K562 (cell line): Measurements from ENCODE around the gene EMILIN1. TPM values are rescaled to one million over a fixed set of nuclear protein-coding genes. Genes with fewer than 3 reads are reported as not detected.
A peak's percentile ranks its signal among the peaks of the same experiment; 100 is the strongest.

Experiments used
- ATAC-seq: fragments of 200-7000 bp; cut with Tn5 transposase; 3 replicates; pipeline ENCODE4 v1.9.1; 2020; ENCODE audit warnings: moderate library complexity
- BruUV-seq: library from RNA; stranded (reverse); fragments of 400-500 nt; replicated peaks from 2 replicates; lab custom pipeline; 2021; lab: Mats Ljungman, UMichigan
- CTCF ChIA-PET: fragments of 300-600 bp; formaldehyde crosslinking; extraction: SDS; loops from one replicate; lab custom pipeline; 2021; ENCODE audit warnings: low intra/inter-chr PET ratio; lab: Yijun Ruan, JAX
- POLR2A ChIA-PET: fragments of 300-600, 350-650 bp; sonication (Branson Sonifier 250); formaldehyde crosslinking; extraction: SDS; loops from one replicate; lab custom pipeline; 2021; ENCODE audit warnings: antibody characterized with exemption, inconsistent platforms; lab: Yijun Ruan, JAX
- DNase-seq, 4 experiments: peaks; one replicate each; pipeline versions ENCODE4 v3.0.0 to v3.0.0-alpha.2; 2011 to 2018; ENCODE audit warnings: low spot score in 3 of 4, mixed read lengths in 3 of 4; ENCODE audit errors: extremely low read depth in 1 of 4
- FAIRE-seq: peaks from 2 replicates; lab custom pipeline; 2011; peaks lifted over from hg19 to GRCh38; lab: Jason Lieb, UNC
- H2AFZ ChIP-seq: 2 replicates; pipeline ENCODE4 v1.6.0; 2011; ENCODE audit warnings: low read depth, low read length, control low read depth, inconsistent platforms
- H3K27ac ChIP-seq: fragments of 200-600 bp; 3 replicates; pipeline ENCODE4 v1.8.0; 2011; ENCODE audit warnings: low read depth, mild to moderate bottlenecking, control low read depth, inconsistent platforms, low read length, moderate library complexity, mixed read lengths; ENCODE audit errors: extremely low read depth
- H3K27me3 ChIP-seq, 2 experiments: fragments of 300-600 bp in 1 of 2; 2 replicates in 1 of 2; 3 replicates in 1 of 2; pipeline versions ENCODE4 v1.6.0 to v1.8.0; 2011; ENCODE audit warnings: inconsistent platforms in 2 of 2, low read length in 2 of 2, mild to moderate bottlenecking in 1 of 2, mixed read lengths in 1 of 2, moderate library complexity in 1 of 2; ENCODE audit not compliant: control insufficient read depth in 2 of 2, insufficient read depth in 2 of 2
- H3K36me3 ChIP-seq: fragments of 300-600 bp; 3 replicates; pipeline ENCODE4 v1.8.0; 2011; ENCODE audit warnings: mild to moderate bottlenecking, low read length, inconsistent platforms; ENCODE audit not compliant: control insufficient read depth, insufficient read depth
- H3K4me1 ChIP-seq, 2 experiments: fragments of 200-600 bp in 1 of 2; replicated peaks in 1 of 2; 2 replicates in 1 of 2; 3 replicates in 1 of 2; pipeline versions ENCODE4 v1.5.1 to v1.8.0; 2011; ENCODE audit warnings: inconsistent platforms in 2 of 2, low read length in 2 of 2, mild to moderate bottlenecking in 1 of 2, mixed read lengths in 1 of 2, moderate library complexity in 1 of 2; ENCODE audit not compliant: control insufficient read depth in 2 of 2, insufficient read depth in 2 of 2
- H3K4me2 ChIP-seq: 2 replicates; pipeline ENCODE4 v1.6.1; 2011; ENCODE audit warnings: low read length, control low read depth, inconsistent platforms, mixed read lengths; ENCODE audit not compliant: insufficient read depth
- H3K4me3 ChIP-seq: fragments of 200-600 bp; sonication (generic), shearing (Covaris generic); 2 replicates; pipeline ENCODE4 v1.5.1; 2016; ENCODE audit warnings: control low read depth, inconsistent platforms
- H3K79me2 ChIP-seq: fragments of 200-600 bp; 3 replicates; pipeline ENCODE4 v1.8.0; 2011; ENCODE audit warnings: low read length, inconsistent platforms; ENCODE audit not compliant: control insufficient read depth, insufficient read depth
- H3K9ac ChIP-seq, 2 experiments: 2 replicates each; pipeline versions ENCODE4 v1.6.0 to v1.6.1; 2011; ENCODE audit warnings: low read depth in 2 of 2, low read length in 2 of 2, control low read depth in 1 of 2, inconsistent platforms in 1 of 2, mild to moderate bottlenecking in 1 of 2, mixed read lengths in 1 of 2; ENCODE audit not compliant: insufficient read depth in 1 of 2
- H3K9me1 ChIP-seq: one replicate; pipeline ENCODE4 v1.6.0; 2011; ENCODE audit warnings: inconsistent platforms, mild to moderate bottlenecking, low read length, moderate library complexity; ENCODE audit not compliant: control insufficient read depth, insufficient read depth
- H3K9me3 ChIP-seq: replicated peaks from 2 replicates; pipeline ENCODE4 v1.5.1; 2011; ENCODE audit warnings: low read depth, low read length, inconsistent platforms; ENCODE audit not compliant: control insufficient read depth, insufficient read depth
- H4K20me1 ChIP-seq: replicated peaks from 2 replicates; pipeline ENCODE4 v1.6.1; 2011; ENCODE audit warnings: low read length, inconsistent platforms, mixed read lengths; ENCODE audit not compliant: control insufficient read depth, insufficient read depth
- ATF7 ChIP-seq: fragments of 450-650 bp; IDR thresholded peaks from 2 replicates; pipeline ENCODE4 v1.7.1; 2014; ENCODE audit warnings: mild to moderate bottlenecking, moderate library complexity
- CCNT2 ChIP-seq: IDR thresholded peaks from 2 replicates; pipeline ENCODE4 v1.6.1; 2011; ENCODE audit warnings: borderline replicate concordance, low read depth, mild to moderate bottlenecking, moderate library complexity, mixed read lengths, low read length; ENCODE audit not compliant: insufficient read length; ENCODE audit errors: extremely low read depth
- CHCHD3 ChIP-seq: fragments of 250-450 bp; sonication (Bioruptor Pico); IDR thresholded peaks from 2 replicates; pipeline ENCODE4 v2.1.2; 2022; ENCODE audit warnings: mild to moderate bottlenecking
- CXXC5 ChIP-seq: fragments of 250-450 bp; sonication (Bioruptor Pico); IDR thresholded peaks from 2 replicates; pipeline ENCODE4 v1.8.0; 2022; ENCODE audit warnings: inconsistent platforms, mild to moderate bottlenecking, moderate library complexity
- GABPB1 ChIP-seq: sonication (generic); formaldehyde crosslinking; IDR thresholded peaks from 2 replicates; pipeline ENCODE4 v1.8.0; 2022; ENCODE audit warnings: mild to moderate bottlenecking, missing genetic modification reagents
- HCFC1 ChIP-seq: IDR thresholded peaks from 2 replicates; pipeline ENCODE4 v1.6.1; 2012; ENCODE audit warnings: low read depth, low read length, improper control_type of control experiment
- MBD2 ChIP-seq: sonication (generic); IDR thresholded peaks from 2 replicates; pipeline ENCODE4 v1.6.1; 2016; ENCODE audit warnings: low read depth, borderline replicate concordance
- MYC ChIP-seq, 2 experiments: fragments of 250-450 bp in 1 of 2; sonication (Bioruptor Pico) in 1 of 2; IDR thresholded peaks; 2 replicates each; pipeline versions ENCODE4 v1.5.1 to v1.6.1; 2012 to 2021; ENCODE audit warnings: low read depth in 2 of 2, borderline replicate concordance in 1 of 2, improper control_type of control experiment in 1 of 2, low read length in 1 of 2, mild to moderate bottlenecking in 1 of 2, moderate library complexity in 1 of 2
- POU5F1 ChIP-seq: fragments of 150-350 bp; IDR thresholded peaks from 2 replicates; pipeline ENCODE4 v1.6.1; 2014; ENCODE audit warnings: borderline replicate concordance, low read length, low read depth, mild to moderate bottlenecking; ENCODE audit not compliant: partially characterized antibody
- SIX5 ChIP-seq, 2 experiments: IDR thresholded peaks; 2 replicates each; pipeline ENCODE4 v1.6.1; 2011; ENCODE audit warnings: low read length in 2 of 2, borderline replicate concordance in 1 of 2, low read depth in 1 of 2, mild to moderate bottlenecking in 1 of 2, moderate library complexity in 1 of 2; ENCODE audit not compliant: insufficient read depth in 1 of 2
- SREBF2 ChIP-seq: sonication (generic); formaldehyde crosslinking; IDR thresholded peaks from 2 replicates; pipeline ENCODE4 v1.4.0; 2020; ENCODE audit warnings: mild to moderate bottlenecking, missing genetic modification reagents
- whole genome bisulfite sequencing: fragments of 100-300 bp; shearing (Covaris generic); methylation state at CpG from one replicate; pipeline ENCODE4 v1.1.6; 2016; ENCODE audit warnings: low coverage, mixed read lengths; ENCODE audit not compliant: insufficient coverage; ENCODE audit errors: missing lambda C conversion rate; 5-methylcytosine and 5-hydroxymethylcytosine counted together
- in situ Hi-C: fragments of 300-500 bp; cut with MboI; formaldehyde crosslinking; loops from 4 replicates; pipeline ENCODE4 v1.15.0; 2018; ENCODE audit warnings: inconsistent platforms, mixed read lengths
- intact Hi-C: fragments of 100-400 bp; cut with micrococcal nuclease; formaldehyde crosslinking; loops from 2 replicates; pipeline ENCODE4 v1.14.2; 2022
- polyA plus RNA-seq, 8 experiments: library from polyadenylated mRNA; depleted of rRNA in 4 of 8; stranded (reverse) in 5 of 8; unstranded in 3 of 8; fragments of >200 nt; fragmentation: Nextera tagmentation in 2 of 8; fragmentation: Illumina TruSeq in 1 of 8; extraction: Ambion mirVana in 2 of 8; extraction: Trizol in 1 of 8; gene quantifications; 2 replicates each; pipeline versions ENCODE4 v1.2.1 to v1.2.3, GENCODE V29; 2011 to 2014; ENCODE audit warnings: inconsistent platforms in 1 of 8, missing spikeins in 1 of 8
- total RNA-seq, 7 experiments: library from RNA; depleted of rRNA in 6 of 7; stranded (reverse); fragments of >200 nt in 6 of 7; fragmentation: Illumina TruSeq in 2 of 7; extraction: Trizol in 2 of 7; gene quantifications; 2 replicates each; pipeline versions ENCODE4 v1.2.1 to v1.2.3, GENCODE V29; 2011 to 2021; ENCODE audit warnings: low replicate concordance in 1 of 7
- TF ChIP-seq, protein P1 (sequence below), 2 experiments: fragments of 200-800 bp in 1 of 2; sonication (Bioruptor generic) in 1 of 2; sonication (generic) in 1 of 2; formaldehyde crosslinking in 1 of 2; IDR thresholded peaks in 1 of 2; conservative IDR thresholded peaks in 1 of 2; 2 replicates each; pipeline versions ENCODE4 v1.5.0 to v1.6.1; 2016 to 2020; ENCODE audit warnings: missing compliant biosample characterization in 1 of 2, missing genetic modification characterization in 1 of 2, missing genetic modification reagents in 1 of 2
- TF ChIP-seq, protein P2 (sequence below), 2 experiments: fragments of 450-650 bp; conservative IDR thresholded peaks; 2 replicates each; pipeline ENCODE4 v1.6.1; 2017; ENCODE audit warnings: mild to moderate bottlenecking in 2 of 2, moderate library complexity in 2 of 2

EMILIN1 gene
- total and polyA plus RNA-seq, 9 of the 15 experiments (the other 6 are each of a cell fraction or from before 2014, with no cell fraction given), result 0.04 to 2.7 (median 0.54) TPM; not detected in 2

DNA sequence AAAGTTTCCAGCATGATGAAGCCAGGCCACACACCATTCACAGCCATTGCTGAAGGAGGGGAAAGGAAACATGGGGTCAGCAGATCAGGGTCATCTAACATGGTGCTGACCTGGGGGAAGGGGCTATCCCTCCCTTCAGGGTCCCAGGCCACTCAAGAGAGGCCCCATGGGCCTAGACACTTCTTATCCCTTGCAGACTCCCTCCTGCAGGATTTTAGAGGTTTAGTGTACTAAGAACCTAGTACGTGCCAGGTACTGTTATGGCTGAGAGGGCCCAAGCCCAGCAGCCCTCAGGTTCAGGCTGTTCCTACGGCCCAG is 17.0 kb downstream of the EMILIN1 start (continued):
- no peak for TF ChIP-seq SREBF2 (CRISPR knock-in tag)
- no peak for TF ChIP-seq GABPB1 (CRISPR knock-in tag)
- TF ChIP-seq CHCHD3, result no peak

DNA sequence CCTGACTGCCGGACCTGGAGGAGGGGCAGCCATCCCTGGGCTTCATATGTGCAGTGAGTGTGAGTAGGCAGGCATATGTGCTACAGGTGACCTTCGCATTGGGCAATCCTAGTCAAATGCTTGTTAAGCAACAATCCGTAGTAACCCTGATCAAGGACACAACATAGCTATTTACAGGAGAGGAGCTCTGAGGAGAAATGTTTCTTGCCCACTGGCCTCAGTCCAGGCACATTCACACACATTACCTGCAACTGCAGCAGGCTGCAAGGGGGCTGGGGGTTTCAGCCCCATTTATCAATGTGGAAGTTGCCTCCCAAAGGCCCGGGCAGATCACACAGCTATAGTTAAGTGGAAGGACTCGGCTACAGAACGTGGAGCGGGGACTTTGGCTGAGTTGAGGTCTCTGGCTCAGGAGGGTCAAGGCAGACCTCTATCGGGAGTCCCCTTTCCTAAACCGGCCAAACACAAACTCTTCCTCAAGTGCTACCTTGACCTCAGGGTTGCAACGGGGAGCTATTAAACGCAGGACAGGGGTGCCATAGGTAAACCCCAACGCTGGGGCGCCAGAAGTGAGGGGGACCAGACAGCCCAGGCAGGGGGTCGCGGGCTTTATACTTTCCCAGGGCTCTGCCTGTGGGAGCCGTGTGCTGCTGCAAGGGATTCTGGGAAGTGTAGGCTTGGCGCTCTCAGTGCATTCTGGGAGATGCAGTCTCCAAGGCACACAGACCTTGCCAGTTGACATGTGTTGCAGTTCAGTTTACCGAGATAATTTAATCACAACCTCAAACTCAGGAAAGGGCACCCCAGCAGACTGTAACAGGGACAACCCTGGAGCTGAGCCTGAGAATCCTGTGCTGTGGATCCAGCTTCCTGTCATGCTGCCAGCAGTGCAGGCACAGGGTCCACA is 17.6 kb downstream of the EMILIN1 start:
- peak overlapping the region; percentile 27 to 74; a peak in 1 of 4 replicates for H3K9ac ChIP-seq
- no peaks in the 10 kb centered on the region; the same call in 2 of the 3 replicates for H3K36me3 ChIP-seq
- H3K4me1 ChIP-seq, result peaks cover 38 to 49% of the 10 kb centered on the region in 2 experiments
- no TSS peak for BruUV-seq
- intact Hi-C loops (loop anchor here (5.0 kb wide), 2 partner anchors 116 to 206 kb away; partner anchors contain the start of genes ATRAID and SLC5A6), in situ Hi-C loops (loop anchor here (5.0 kb wide), 2 partner anchors 96 to 186 kb away; partner anchors contain the start of gene TRIM54)
- ChIA-PET POLR2A (interaction anchor here (0.5 to 1.6 kb wide), 3 partner anchors 9 to 587 kb away, joined by 3 to 5 read pairs (median 4); partner anchors contain the start of gene KHK), CTCF (interaction anchor here (0.5 kb wide), 1 partner anchor 588 kb away, joined by 3 read pairs; no protein-coding TSS in a partner anchor)
- H3K27ac ChIP-seq, result peak overlapping the region; percentile 57
- H3K9me1 ChIP-seq, result no peaks in the 10 kb centered on the region
- DNase-seq (peak; percentile 69 to 80 (median 74)), FAIRE-seq (peak; percentile 96), ATAC-seq (peak; percentile 90)
- H3K4me3 ChIP-seq, result no peak overlapping the region
- H3K27me3 ChIP-seq, result no peaks in the 10 kb centered on the region
- H3K9me3 ChIP-seq, result no peaks in the 10 kb centered on the region
- no peaks in the 10 kb centered on the region for H4K20me1 ChIP-seq
- peak overlapping the region; percentile 54 for H3K4me2 ChIP-seq
- WGBS, result 32% methylated on average over 18 of the region's 18 CpGs
- peaks cover 3% of the 10 kb centered on the region; the same call in 2 of the 3 replicates for H3K79me2 ChIP-seq
- peak overlapping the region; percentile 87 for H2AFZ ChIP-seq
- no peak for TF ChIP-seq POU5F1
- peak; percentile 26; the same call in 1 of the 2 replicates for TF ChIP-seq MBD2
- peak; percentile 94 for TF ChIP-seq HCFC1
- peak; percentile 61; the same call in 1 of the 2 replicates for TF ChIP-seq MYC (IDR thresholded peaks at IDR 0.05; ENCODE audit: low read depth, low read length)
- TF ChIP-seq MYC (CRISPR knock-in tag; IDR thresholded peaks at IDR 0.05; ENCODE audit: borderline replicate concordance, low read depth), result no peak
- no peak for TF ChIP-seq CCNT2
- TF ChIP-seq SIX5 (IDR thresholded peaks at IDR 0.05; ENCODE audit: borderline replicate concordance in 1 of 2, insufficient read depth in 1 of 2, low read depth in 1 of 2, low read length in 2 of 2), result peak; percentile 83 to 88
- TF ChIP-seq, protein P1, sequence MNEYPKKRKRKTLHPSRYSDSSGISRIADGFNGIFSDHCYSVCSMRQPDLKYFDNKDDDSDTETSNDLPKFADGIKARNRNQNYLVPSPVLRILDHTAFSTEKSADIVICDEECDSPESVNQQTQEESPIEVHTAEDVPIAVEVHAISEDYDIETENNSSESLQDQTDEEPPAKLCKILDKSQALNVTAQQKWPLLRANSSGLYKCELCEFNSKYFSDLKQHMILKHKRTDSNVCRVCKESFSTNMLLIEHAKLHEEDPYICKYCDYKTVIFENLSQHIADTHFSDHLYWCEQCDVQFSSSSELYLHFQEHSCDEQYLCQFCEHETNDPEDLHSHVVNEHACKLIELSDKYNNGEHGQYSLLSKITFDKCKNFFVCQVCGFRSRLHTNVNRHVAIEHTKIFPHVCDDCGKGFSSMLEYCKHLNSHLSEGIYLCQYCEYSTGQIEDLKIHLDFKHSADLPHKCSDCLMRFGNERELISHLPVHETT (CRISPR knock-in tag; conservative IDR thresholded peaks at IDR 0.05 in 1 of 2, IDR thresholded peaks at IDR 0.05 in 1 of 2), result 0 out of 4 replicates have a peak, but pooled peaks of 1 of the 2 experiments have one; percentile 26
- TF ChIP-seq, protein P2, sequence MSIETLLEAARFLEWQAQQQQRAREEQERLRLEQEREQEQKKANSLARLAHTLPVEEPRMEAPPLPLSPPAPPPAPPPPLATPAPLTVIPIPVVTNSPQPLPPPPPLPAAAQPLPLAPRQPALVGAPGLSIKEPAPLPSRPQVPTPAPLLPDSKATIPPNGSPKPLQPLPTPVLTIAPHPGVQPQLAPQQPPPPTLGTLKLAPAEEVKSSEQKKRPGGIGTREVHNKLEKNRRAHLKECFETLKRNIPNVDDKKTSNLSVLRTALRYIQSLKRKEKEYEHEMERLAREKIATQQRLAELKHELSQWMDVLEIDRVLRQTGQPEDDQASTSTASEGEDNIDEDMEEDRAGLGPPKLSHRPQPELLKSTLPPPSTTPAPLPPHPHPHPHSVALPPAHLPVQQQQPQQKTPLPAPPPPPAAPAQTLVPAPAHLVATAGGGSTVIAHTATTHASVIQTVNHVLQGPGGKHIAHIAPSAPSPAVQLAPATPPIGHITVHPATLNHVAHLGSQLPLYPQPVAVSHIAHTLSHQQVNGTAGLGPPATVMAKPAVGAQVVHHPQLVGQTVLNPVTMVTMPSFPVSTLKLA (conservative IDR thresholded peaks at IDR 0.05), result 0 out of 4 replicates have a peak, but pooled peaks of 1 of the 2 experiments have one; percentile 34
- 0 out of 2 replicates have a peak, but pooled peaks have one; percentile 26 for TF ChIP-seq CXXC5 (CRISPR knock-in tag)
- TF ChIP-seq ATF7, result 0 out of 2 replicates have a peak, but pooled peaks have one; percentile 18
